T-helper 22 cell (primary cell): Measurements from ENCODE around the gene SERPINA5.
"Not testable (repeated sequence)": the region's sequence is repeated elsewhere in the genome, so short reads cannot be mapped to it uniquely, and the experiment has no call there.

Source experiments
- DNase-seq: peaks from one replicate; pipeline ENCODE4 v3.0.0-alpha.2; 2020; ENCODE audit warnings: low read depth

Gene SERPINA5

DNA sequence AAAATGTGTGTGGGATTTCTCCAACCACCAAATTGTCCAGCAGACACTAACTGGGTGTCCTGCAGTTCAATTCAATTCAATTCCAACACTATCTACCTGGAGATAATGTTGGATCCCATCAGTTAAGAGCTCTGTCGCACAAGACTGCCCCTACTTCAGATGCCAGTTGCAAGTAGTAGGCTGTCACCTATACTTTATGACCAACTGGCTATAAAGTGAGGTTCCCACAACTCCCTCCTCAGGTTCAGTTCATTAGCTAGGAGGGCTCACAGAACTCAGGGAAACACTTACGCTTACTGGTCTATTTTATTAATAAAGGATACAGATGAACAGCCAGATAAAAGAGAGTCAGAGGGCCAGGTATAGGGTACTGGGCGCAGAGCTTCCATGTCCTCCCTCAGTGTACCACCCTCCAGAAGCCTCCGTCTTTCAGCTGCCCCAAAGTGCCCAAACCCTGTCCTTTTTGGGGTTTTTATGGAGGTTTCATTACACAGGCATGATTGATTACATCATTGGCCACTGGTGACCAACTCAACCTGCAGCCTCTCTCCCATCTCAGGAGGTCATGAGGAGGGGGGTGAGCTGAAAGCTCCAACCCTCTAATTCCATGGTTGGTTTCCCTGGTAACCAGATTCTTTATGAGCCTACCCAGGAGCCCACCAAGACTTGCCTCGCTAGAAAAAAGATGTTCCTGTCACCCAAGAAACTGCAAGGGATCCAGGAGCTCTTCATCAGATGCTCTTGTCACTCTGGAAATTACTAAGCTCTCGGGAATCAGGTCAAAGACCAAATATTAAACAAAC, 7.5 kb upstream of the SERPINA5 start:
- DNase-seq = no peak

DNA sequence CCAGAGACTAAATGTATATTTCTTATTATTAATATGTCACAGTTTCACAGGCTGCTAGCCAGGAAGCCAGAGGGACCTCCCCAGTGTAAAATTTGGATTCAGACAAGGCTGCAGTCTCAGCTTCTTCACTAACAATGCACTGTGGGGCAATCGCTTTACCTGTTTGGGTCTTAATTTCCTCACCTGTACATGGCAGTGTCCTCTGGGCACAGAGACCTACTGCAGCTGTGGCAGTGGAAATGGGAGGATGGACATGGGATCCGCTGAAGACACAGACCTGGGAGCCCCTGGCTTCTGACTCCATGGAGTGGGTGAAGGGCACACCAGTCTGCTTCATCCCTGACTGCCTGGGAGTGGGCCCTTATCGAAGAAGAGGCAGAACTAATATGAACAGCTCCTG, 6.9 kb upstream of the SERPINA5 start:
- DNase-seq = no peak

DNA sequence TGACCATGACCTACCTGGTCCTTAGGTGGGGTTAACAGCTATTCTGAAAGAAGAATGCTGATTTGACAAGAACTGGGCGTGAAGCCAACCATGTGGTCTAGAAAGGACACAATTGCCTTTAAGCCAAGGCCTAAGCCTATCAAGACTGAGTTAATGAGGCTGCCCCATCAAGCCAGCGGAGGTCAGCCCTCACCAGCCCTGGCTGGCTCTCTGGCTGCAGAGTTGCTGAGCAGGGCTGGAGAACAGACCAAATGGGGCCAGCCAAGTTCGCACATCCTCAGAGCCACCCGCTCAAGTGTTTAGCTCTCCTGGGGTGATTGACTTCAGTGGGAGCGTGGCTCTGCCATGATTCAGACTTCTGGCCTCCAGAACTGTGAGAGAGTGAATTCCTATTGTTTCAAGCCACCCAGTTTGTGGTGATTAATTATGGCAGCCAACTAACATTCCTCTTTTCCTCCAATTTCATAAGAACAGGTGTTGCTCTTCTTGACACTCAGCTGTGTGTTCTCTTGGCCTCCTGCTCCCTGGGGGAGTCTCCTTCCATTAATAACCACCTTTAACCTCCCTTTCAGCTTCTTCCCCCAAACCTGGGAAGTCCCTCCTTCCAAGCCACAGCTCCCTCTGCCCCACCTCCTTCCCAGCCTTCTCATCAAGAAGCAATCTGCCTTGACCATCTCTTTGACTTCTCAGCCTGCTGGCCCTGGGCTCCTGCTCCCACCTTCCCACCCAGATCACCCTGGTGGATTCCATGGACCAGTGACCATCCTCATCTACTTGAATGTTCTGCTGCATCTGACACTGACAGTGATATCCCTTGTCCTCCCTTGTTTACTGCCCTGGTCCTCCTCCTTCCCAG, 5.3 kb upstream of the SERPINA5 start:
- no peak for DNase-seq

DNA sequence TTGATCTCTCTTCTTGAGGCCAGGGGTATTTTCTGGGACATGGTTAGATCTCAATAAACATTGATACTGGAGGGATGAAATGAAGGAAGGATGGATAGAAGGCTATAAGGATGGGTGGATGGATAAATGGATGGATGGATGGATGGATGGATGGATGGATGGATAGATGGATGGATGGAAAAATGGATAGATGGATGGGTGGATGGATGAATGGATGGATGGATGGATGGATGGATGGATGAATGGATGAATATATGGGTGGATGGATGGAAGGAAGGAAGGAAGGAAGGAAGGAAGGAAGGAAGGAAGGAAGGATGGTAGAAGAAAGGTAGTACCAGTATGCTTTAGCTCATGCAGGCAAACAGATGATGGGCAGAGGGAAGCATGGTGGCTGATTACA, 3.8 kb upstream of the SERPINA5 start:
- not testable (repeated sequence) for DNase-seq

DNA sequence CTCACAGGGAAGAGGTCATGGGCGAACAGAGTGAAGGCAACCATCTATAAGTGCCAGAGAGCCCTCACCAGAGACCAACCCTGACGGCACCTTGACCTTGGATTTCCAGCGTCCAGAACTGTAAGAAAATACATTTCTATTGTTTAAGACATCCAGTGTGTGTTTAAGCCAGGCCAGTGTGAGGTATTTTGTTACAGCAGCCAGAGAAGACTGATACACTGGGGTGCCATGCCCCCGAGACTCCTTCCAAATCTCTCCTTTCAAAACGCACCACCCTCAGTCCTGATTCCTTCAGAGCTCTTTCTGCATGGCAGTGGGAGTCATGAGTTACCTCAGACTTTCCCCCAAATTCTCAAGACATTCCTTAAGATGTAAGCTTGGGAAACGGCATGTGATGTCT, 2.5 kb upstream of the SERPINA5 start:
- DNase-seq = no peak

DNA sequence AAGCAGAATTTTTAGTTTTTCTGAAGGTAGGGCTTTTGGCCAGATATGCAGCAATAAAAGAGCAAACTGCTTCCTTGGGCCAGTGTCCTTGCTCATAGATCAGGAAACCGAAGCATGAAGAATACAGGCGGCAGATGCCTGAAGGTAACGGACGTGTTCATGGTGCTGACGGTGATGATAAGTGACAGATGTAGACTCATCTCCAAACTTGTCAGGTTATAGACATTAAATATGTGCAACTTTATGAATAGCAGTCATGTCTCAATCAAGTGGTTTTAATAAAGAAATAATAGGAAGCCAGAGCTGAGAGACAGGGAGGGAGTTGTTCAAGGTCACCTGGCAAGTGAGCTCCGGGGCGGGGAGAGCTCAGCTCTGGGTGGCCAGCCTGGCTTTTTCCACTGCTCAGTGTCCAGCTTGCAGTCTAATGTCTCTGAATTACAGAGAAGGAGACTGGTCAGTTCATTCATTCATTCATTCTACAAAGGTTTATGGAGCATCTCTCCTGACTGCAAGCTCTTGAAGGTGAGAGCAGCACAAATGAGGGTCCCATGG, 1.0 kb downstream of the SERPINA5 start:
- DNase-seq = no peak

DNA sequence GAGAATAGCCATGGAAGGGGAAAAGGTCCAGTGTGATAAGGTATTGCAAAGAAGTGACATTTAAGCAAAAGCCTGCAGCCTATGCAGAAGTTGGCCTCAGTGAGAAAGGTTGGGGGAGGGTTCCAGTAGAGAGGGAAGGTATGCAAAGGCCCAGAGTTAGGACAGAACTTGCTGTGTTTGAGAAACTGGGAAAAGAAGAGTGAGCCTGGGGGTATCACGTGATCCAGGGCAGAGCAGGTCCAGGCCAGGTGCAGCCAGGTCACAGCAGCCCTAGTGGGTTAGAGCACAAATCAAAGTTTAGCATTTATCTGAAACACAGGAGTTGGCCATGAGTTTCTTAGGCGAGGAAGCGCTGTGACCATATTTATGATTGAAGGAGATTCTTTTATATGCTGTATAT, 1.6 kb downstream of the SERPINA5 start:
- DNase-seq = no peak

DNA sequence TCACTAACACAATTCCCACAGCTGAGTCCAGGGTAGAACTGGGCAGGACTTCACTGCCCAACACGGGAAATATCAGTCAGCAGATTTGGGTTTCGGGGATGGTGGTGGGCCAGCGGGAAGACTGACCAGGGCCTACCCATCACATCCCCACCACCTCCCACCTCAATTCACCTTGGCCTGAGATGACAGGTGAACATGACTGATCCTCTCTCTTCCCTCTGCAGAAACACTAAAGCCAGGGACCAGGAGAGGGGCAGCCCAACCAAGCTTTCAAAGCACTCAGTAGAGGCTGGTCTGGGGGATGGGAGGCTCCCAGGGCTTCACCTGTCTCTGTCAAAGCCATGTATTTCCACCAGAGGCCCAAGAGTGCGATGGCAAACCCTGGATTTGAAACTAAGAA, 2.3 kb downstream of the SERPINA5 start:
- DNase-seq = no peak

DNA sequence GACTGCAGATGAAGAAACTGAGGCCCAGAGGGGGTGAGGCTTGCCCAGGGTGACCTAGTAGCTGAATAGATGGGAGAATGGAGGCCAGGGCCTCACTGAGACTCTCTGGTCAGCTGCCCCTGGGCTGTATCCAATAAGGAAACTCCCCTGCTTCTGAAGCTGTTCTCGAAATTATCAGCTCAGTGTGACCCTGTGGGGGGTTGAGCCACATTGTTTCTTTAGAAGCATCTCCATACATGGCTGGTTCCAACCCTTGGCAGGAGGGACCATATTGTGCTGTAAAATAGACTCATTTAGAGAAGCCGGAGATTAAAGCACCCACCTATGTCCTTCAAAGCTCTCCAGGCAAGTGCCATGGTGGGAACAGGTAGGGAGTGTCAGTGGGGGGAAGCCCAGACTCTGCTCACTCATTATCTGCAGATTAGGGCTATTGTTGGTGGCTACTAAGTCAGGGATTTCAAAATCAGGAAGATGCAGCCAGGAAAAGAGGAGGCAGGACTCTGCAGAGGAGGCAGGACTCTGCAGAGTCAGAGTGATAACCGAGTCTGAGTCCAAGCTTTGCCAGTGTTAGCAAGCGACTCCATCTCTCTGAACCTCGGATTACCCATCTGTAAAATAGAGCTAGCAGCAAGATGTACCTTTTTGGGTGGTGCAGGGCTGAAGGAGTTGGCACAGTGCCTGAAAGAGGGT, 3.5 kb downstream of the SERPINA5 start:
- DNase-seq = no peak

DNA sequence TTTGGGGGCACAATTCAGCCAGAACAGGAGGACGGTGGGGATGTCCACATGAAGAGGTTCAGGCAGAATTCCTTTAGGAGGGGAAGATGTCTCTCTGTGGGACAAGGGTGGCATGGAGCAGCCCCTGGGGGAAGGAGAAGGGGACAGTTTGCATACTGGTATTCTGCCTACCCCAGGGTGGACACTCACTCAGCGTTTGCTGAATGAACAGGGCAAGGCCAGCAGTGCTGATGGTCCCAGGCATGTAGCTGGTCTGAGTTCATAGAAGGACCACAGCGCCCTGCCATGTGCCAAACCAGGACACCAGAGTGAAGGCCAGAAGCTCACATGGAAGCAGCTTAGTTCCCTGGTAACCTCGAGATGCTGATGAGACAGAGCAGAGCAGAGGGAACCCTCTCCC, 5.4 kb downstream of the SERPINA5 start:
- no peak for DNase-seq

DNA sequence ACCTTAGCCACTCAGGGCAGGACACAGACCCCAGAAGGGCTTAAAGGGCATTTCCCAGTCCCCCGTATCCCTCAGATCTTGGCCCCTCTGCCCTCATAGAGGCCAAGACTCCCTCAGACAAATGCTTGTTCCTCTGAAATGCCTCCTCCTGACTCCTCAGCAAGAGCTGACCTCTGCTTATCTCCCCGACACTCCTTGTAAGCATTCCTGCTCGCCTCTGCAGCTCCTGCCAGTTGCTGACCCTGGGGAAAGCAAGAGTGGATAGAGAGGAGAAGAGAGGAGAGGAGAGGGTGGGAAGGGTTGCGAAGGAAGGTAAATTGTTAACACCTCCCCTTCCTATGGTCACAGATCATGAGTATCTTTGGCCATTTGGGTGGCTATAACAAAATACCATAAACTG, 7.1 kb downstream of the SERPINA5 start:
- DNase-seq = no peak

DNA sequence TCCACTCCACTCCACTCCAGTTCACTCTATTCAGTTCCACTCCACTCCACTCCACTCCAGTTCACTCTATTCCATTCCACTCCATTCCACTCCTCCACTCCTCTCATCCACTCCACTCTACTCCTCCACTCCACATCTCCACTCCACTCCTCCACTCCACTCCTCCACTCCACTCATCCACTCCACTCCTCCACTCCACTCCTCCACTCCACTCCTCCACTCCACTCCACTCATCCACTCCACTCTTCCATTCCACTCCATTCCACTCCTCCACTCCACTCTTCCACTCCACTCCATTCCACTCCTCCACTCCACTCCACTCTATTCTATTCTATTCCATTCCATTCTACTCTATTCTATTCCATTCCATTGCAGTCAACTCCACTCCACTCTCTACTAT, 9.8 kb downstream of the SERPINA5 start:
- DNase-seq = no peak

DNA sequence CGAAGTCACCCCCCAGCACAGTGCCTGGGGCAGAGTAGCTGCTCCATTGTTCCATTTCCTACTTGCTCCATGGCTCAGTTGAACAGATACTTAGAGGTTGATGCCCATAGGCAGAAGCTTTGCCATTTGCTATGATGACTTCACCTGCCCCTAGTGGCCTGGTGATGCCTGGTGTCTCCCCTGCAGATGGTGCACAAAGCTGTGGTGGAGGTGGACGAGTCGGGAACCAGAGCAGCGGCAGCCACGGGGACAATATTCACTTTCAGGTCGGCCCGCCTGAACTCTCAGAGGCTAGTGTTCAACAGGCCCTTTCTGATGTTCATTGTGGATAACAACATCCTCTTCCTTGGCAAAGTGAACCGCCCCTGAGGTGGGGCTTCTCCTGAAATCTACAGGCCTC, 10.6 kb downstream of the SERPINA5 start:
- no peak for DNase-seq

DNA sequence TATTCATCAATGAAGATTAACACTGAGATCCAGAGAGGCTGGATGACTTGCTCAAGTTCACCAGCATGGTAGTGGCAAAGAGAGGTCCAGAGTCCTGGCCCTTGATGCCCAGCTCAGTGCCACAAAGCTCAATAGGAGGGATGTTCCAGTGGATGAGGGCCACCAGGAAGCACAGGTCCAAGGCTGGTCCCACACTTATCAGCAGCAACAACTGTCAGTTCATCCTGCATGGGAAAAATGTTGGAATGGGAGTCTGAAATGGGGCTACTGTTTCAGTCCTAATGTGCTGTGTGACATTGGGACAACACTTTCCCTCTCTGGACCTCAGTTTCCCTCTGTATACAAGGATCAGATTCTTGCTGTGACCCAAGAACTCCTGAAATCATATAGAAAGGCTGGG, 11.2 kb downstream of the SERPINA5 start:
- DNase-seq = no peak

DNA sequence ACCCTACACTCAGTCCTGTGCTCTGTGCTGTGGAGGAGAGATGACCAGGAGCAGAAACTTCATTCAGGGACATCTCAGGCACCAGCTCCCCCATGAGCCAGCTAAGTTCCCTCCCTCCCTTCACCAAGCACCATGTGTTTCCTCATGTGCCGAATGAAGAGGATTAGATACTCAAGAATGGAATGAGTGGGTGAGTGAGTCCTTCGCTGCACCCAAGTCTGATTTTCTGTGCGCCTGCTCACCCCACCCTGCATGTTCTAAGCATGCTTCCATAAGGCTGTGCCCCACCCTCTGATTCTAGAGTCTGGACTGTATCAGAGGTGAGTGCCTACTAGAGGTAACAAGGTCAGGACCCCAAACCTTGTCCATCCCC, 12.1 kb downstream of the SERPINA5 start:
- DNase-seq = no peak

DNA sequence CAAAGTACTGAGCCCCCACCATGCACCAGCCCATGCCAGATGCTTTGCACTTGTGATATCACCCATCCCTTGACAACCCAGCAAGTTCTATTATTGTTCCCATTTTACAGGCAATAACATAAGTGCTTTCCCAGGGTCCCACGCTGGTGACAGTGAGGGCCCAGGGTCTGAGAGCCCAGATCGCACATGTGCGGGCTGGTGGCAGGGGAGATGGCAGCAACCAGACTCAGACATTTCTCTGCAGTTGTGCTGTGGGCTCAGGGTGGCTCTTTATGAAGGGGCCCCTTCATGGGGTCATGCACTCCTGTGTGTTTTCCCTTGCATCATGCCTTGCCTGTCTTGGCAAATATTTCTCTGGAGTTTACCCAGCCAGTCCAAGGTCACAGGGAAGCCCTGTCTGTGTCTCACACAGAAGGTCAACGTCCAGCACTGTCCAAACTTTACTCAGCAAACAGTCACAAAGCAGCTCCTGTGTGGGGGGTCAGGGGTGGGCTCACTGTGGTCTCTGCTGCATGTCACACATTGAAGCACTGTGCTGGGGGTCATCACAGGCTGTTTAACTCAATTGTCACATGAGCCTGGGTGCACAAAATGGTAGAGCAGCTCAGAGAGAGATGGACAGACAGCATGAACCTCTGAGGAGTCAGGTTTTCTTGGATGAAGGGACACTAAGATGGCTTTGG, 12.7 kb downstream of the SERPINA5 start:
- no peak for DNase-seq

DNA sequence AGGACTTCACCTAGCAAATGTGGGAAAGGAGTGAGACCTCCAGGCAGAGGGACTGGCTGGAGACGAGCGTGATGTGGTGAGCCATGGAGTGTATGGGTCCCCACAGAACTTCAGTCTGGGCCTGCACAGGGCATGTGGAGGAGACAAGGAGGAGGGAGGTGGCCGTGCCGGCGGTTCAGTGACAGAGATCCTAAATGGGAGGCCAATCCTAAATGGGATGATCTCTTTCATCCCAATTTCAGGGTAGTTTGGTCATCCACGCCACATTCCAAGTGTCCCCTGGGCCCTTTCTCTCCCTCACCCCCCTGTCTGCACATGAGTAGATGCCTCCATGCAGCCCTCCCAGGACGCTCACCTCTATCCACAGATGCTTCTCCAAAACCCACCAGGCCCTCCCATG, 13.2 kb downstream of the SERPINA5 start:
- DNase-seq = no peak

DNA sequence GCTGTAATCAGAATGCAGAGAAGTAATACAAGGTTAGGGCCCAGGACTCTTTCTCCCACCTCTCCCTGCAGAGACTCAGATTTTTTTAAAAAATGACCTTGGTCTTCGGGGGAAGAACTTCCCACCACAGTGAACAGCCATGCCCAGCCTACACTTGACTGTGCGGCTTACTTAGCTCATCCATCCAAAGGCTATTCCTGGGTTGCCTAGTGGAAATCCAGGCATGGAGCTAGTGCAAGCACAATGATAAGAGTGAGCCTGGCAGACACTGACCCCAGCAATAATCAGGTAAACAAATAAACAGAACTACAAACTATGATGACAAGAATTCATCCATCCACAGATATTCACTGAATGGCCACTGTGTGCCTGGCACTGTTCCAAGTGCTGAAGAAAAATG, 14.7 kb downstream of the SERPINA5 start:
- DNase-seq = no peak

DNA sequence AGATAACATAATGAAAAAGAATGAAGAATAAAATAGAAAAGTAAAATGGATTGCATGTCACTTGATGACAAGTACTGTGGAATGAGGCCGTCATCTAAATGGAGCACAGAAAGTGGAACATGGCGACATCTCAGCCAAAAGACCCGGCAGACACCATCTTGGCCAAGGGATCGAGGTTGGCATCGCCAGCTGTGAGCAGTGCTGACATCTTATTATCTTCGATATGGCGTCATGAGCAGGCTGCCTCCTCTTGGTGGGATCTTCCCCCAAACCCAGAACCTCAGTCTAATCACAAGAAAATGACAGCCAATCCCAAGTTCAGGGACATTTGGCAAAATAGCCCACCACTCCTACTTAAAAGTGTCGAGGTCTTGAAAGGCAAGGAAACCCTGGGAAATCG, 15.1 kb downstream of the SERPINA5 start:
- no peak for DNase-seq

DNA sequence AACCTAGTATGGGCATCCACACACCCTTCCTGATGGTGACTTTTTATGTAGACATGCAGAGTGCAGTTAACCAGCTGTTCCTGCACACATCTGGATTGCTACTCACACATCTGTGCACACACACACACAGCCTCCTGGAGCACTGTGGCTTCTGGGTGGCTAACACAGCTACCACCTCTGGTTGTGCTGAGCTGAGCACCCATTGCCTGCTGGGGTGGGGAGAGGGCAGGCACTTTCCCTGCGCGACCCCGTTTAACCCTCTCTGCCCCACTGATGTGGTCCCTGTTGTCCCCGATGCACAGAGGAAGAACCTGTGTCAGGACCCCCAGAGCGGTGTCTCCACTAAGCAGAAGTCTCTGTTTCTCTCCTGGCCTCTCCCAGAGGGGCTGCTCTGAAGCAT, 16.6 kb downstream of the SERPINA5 start:
- DNase-seq = no peak

DNA sequence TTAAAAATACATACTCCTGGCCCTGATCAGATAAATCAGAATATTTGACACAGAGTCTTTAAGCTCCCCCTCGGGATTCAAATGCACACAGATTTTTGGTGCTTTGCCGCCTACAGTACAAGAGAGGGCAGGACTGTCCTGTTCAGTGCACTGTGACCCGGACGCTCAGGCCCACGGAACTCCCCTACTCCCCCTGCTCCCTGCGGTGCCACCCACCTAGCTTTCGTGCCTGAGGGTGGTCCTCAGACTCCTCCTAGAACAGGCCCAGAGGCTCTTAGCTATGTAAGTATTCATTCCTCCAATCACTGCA, 17.2 kb downstream of the SERPINA5 start:
- DNase-seq = no peak
